ENCODE results near the gene THOC5.
"Not testable (repeated sequence)": the region's sequence is repeated elsewhere in the genome, so short reads cannot be mapped to it uniquely, and the experiment has no call there.

The THOC5 gene

DNA sequence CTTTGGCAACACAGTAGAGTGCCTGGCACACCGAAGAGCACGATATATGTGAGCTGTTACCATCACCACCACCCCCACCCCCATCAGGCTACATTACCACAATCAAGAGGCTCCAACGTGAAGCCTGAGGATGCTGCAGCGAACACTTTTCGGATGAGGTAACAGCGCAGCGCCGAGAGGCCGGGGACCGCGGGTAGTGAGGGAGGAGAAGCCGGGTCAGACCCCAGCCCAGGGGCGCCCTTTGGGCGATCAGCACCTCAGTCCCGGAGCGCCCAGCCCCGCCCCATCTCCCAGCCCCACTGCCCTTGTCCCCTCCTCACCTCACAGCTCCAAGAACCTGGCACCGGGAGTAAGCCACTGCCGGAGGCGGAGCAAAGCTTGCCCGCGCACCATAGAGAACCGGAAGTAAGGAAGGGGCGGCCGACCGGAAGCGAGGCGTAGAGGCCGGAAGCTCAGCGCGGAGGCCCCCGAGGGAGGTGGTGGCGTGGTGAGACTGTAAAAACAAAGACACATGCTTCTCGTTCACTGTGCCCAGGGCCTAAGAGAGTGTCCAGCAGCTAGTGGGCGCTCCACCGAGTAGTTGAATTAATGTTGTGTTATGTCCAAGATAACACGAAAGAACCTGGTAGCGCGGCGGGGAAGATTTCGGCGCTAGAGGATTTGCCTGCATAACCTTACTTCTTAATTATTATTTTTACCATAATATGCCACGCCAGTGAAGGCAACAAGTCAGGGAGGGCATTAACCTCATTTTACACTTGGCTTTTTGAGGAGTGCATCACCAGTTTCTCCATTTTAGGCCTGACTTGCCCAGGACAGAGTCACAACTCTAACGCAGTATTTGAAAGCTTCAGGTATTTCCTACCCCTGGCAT lies at the start of gene THOC5:
Gene THOC5 (minus strand): TSS at position 407 of the 874 bp plus-strand sequence. CDS start 4,610 bp downstream, outside the sequence.
- peak within 1 kb of the TSS; percentile 61 for H3K4me3 ChIP-seq (ENCODE audit: low read length)
- H3K9ac ChIP-seq (ENCODE audit: low read length): peak within 1 kb of the TSS; percentile 68
- H3K36me3 ChIP-seq (ENCODE audit: control insufficient read depth, insufficient read depth, low read length): peaks cover 9% of the 10 kb centered on the region
- H3K9me3 ChIP-seq (ENCODE audit: control insufficient read depth, low read length): no peaks in the 10 kb centered on the region
- no peaks in the 10 kb centered on the region for H3K27me3 ChIP-seq (ENCODE audit: control insufficient read depth, insufficient read depth, low read length)
- H3K4me1 ChIP-seq (ENCODE audit: control insufficient read depth, insufficient read depth, low read length): peaks cover 6% of the 10 kb centered on the region

- Histone ChIP-seq H3K9ac (ENCODE audit: low read length) (no peak overlapping the region), H3K4me3 (ENCODE audit: low read length) (no peak overlapping the region), H3K4me1 (ENCODE audit: control insufficient read depth, insufficient read depth, low read length) (no peaks in the 10 kb centered on the region)
These were observed 45.1 kb upstream of the THOC5 start for GRCh38 chr22:29598684-29599020.

GRCh38 chr22:29597871-29598683 lies 44.5 kb upstream of the THOC5 start:
- H3K9me3 ChIP-seq (ENCODE audit: control insufficient read depth, low read length); H3K4me1 ChIP-seq (ENCODE audit: control insufficient read depth, insufficient read depth, low read length); H3K27me3 ChIP-seq (ENCODE audit: control insufficient read depth, insufficient read depth, low read length); H3K4me3 ChIP-seq (ENCODE audit: low read length); H3K9ac ChIP-seq (ENCODE audit: low read length); H3K36me3 ChIP-seq (ENCODE audit: control insufficient read depth, insufficient read depth, low read length): not testable (repeated sequence)

More at GRCh38 chr22:29598684-29599020, 45.1 kb upstream of the THOC5 start:
- H3K27me3 ChIP-seq (ENCODE audit: control insufficient read depth, insufficient read depth, low read length): no peaks in the 10 kb centered on the region
- no peaks in the 10 kb centered on the region for H3K9me3 ChIP-seq (ENCODE audit: control insufficient read depth, low read length)
- no peaks in the 10 kb centered on the region for H3K36me3 ChIP-seq (ENCODE audit: control insufficient read depth, insufficient read depth, low read length)

DNA sequence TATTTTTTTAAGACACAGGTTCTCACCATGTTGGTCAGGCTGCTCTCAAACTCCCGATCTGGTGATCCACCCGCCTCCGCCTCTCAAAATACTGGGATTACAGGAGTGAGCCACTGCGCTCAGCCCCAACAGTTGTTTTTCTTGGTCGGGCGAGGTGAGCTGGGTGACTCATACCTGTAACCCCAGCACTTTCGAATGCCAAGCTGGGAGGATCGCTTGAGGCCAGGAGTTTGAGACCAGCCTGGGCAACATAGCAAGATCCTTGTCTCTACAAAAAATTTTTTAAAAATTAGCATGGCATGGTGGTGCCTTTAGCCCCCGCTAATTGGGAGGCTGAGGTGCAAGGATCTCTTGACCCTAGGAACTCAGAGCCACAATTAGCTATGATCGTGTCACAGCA lies 42.9 kb upstream of the THOC5 start:
- Histone ChIP-seq H3K9me3 (ENCODE audit: control insufficient read depth, low read length) (no peaks in the 10 kb centered on the region), H3K27me3 (ENCODE audit: control insufficient read depth, insufficient read depth, low read length) (no peaks in the 10 kb centered on the region), H3K4me1 (ENCODE audit: control insufficient read depth, insufficient read depth, low read length) (no peaks in the 10 kb centered on the region), H3K4me3 (ENCODE audit: low read length) (no peak overlapping the region), H3K9ac (ENCODE audit: low read length) (no peak overlapping the region), H3K36me3 (ENCODE audit: control insufficient read depth, insufficient read depth, low read length) (no peaks in the 10 kb centered on the region)

- not testable (repeated sequence) for H3K9ac ChIP-seq (ENCODE audit: low read length); H3K4me3 ChIP-seq (ENCODE audit: low read length); H3K9me3 ChIP-seq (ENCODE audit: control insufficient read depth, low read length); H3K27me3 ChIP-seq (ENCODE audit: control insufficient read depth, insufficient read depth, low read length); H3K36me3 ChIP-seq (ENCODE audit: control insufficient read depth, insufficient read depth, low read length); H3K4me1 ChIP-seq (ENCODE audit: control insufficient read depth, insufficient read depth, low read length)
These were observed 40.9 kb upstream of the THOC5 start for GRCh38 chr22:29594447-29594846.

- Histone ChIP-seq H3K9ac (ENCODE audit: low read length) (no peak overlapping the region), H3K4me3 (ENCODE audit: low read length) (no peak overlapping the region), H3K27me3 (ENCODE audit: control insufficient read depth, insufficient read depth, low read length) (no peaks in the 10 kb centered on the region), H3K36me3 (ENCODE audit: control insufficient read depth, insufficient read depth, low read length) (no peaks in the 10 kb centered on the region), H3K9me3 (ENCODE audit: control insufficient read depth, low read length) (no peaks in the 10 kb centered on the region), H3K4me1 (ENCODE audit: control insufficient read depth, insufficient read depth, low read length) (no peaks in the 10 kb centered on the region)
These were observed 40.4 kb upstream of the THOC5 start for GRCh38 chr22:29593923-29594322.

GRCh38 chr22:29587938-29588699 lies 34.6 kb upstream of the THOC5 start:
- Histone ChIP-seq H3K36me3 (ENCODE audit: control insufficient read depth, insufficient read depth, low read length) (no peaks in the 10 kb centered on the region), H3K9me3 (ENCODE audit: control insufficient read depth, low read length) (no peaks in the 10 kb centered on the region), H3K27me3 (ENCODE audit: control insufficient read depth, insufficient read depth, low read length) (no peaks in the 10 kb centered on the region), H3K4me1 (ENCODE audit: control insufficient read depth, insufficient read depth, low read length) (no peaks in the 10 kb centered on the region), H3K4me3 (ENCODE audit: low read length) (no peak overlapping the region), H3K9ac (ENCODE audit: low read length) (no peak overlapping the region)

DNA sequence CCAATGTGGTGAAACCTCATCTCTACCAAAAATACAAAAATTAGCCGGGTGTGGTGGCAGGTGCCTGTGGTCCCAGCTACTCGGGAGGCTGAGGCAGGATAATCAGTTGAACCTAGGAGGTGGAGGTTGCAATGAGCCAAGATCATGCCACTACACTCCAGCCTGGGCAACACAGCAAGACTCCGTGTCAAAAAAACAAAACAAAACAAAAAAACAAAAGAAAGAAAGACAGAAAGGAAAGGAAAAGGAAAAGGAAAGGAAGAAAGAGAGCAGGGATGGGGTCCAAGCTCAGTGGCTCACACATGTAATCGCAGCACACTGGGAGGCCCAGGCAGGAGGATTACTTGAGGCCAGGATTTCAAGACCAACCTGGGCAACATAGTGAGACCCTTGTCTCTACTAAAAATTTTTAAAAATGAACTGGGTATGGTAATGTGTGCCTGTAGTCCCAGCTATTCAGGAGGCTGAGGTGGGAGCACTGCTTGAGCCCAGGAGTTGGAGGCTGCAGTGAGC lies 32.7 kb upstream of the THOC5 start:
- H3K4me1 ChIP-seq (ENCODE audit: control insufficient read depth, insufficient read depth, low read length); H3K36me3 ChIP-seq (ENCODE audit: control insufficient read depth, insufficient read depth, low read length); H3K27me3 ChIP-seq (ENCODE audit: control insufficient read depth, insufficient read depth, low read length); H3K9me3 ChIP-seq (ENCODE audit: control insufficient read depth, low read length); H3K4me3 ChIP-seq (ENCODE audit: low read length); H3K9ac ChIP-seq (ENCODE audit: low read length): not testable (repeated sequence)

DNA sequence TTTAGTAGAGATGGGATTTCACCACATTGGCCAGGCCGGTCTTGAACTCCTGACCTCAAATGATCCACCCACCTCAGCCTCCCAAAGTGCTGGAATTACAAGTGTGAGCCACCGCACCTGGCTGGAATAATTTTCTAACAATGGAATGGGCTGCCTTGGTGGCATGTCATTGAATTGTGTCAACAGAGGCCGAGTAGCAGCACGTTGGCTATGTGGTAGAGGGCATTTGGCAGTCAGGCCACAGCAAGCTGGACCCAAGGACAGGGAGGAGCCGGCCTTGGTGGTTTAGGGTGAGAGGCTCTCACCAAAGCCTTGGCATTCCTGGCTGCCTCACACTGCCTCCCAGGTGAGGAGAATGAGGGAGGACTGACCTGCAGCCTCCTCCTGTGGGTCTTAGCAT lies 31.4 kb upstream of the THOC5 start:
- Histone ChIP-seq H3K4me1 (ENCODE audit: control insufficient read depth, insufficient read depth, low read length) (peaks cover 13% of the 10 kb centered on the region), H3K36me3 (ENCODE audit: control insufficient read depth, insufficient read depth, low read length) (no peaks in the 10 kb centered on the region), H3K27me3 (ENCODE audit: control insufficient read depth, insufficient read depth, low read length) (no peaks in the 10 kb centered on the region), H3K9ac (ENCODE audit: low read length) (no peak overlapping the region), H3K4me3 (ENCODE audit: low read length) (no peak overlapping the region), H3K9me3 (ENCODE audit: control insufficient read depth, low read length) (no peaks in the 10 kb centered on the region)

DNA sequence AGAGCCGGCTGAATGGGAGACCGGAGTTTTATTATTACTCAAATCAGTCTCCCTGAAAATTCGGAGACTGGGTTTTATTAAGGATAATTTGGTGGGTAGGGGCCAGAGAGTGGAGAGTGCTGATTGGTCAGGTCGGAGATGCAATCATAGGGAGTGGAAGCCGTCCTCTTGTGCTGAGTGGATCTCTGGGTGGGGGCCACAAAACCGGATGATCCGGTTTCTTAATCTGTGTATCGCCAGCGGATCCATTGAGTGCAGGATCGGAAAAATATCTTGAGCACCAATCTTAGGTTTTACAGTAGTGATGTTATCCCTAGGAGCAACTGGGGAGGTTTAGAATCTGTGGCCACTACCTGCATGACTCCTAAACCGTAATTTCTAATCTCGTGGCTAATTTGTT lies 28.2 kb upstream of the THOC5 start:
- Histone ChIP-seq H3K36me3 (ENCODE audit: control insufficient read depth, insufficient read depth, low read length) (no peaks in the 10 kb centered on the region), H3K9ac (ENCODE audit: low read length) (no peak overlapping the region), H3K4me1 (ENCODE audit: control insufficient read depth, insufficient read depth, low read length) (peaks cover 16% of the 10 kb centered on the region), H3K9me3 (ENCODE audit: control insufficient read depth, low read length) (no peaks in the 10 kb centered on the region), H3K4me3 (ENCODE audit: low read length) (no peak overlapping the region), H3K27me3 (ENCODE audit: control insufficient read depth, insufficient read depth, low read length) (no peaks in the 10 kb centered on the region)

GRCh38 chr22:29580200-29580810 lies 26.7 kb upstream of the THOC5 start:
- Histone ChIP-seq H3K9ac (ENCODE audit: low read length) (peak overlapping the region; percentile 62), H3K36me3 (ENCODE audit: control insufficient read depth, insufficient read depth, low read length) (no peaks in the 10 kb centered on the region), H3K4me3 (ENCODE audit: low read length) (peak overlapping the region; percentile 67), H3K27me3 (ENCODE audit: control insufficient read depth, insufficient read depth, low read length) (no peaks in the 10 kb centered on the region), H3K9me3 (ENCODE audit: control insufficient read depth, low read length) (no peaks in the 10 kb centered on the region), H3K4me1 (ENCODE audit: control insufficient read depth, insufficient read depth, low read length) (peaks cover 16% of the 10 kb centered on the region)
